Measurements from ENCODE around the gene RNF39.
"Not testable (repeated sequence)": the region's sequence is repeated elsewhere in the genome, so short reads cannot be mapped to it uniquely, and the experiment has no call there.

RNF39 gene

GRCh38 chr6:30075094-30075789 lies at the start of gene RNF39:
Gene RNF39 (minus strand): TSS chr6:30075769. CDS start chr6:30075585, 184 bp downstream.
- Histone ChIP-seq H3K27me3 (ENCODE audit: control insufficient read depth, insufficient read depth, low read length) (peaks cover 94% of the 10 kb centered on the region), H3K4me1 (ENCODE audit: control insufficient read depth, insufficient read depth, low read length) (peaks cover 3% of the 10 kb centered on the region), H3K9me3 (ENCODE audit: control insufficient read depth, insufficient read depth, low read length) (no peaks in the 10 kb centered on the region), H3K4me3 (ENCODE audit: low read depth, low read length) (peak within 1 kb of the TSS; percentile 78), H3K9ac (ENCODE audit: low read depth, low read length) (no peak within 1 kb of the TSS), H3K36me3 (ENCODE audit: control insufficient read depth, insufficient read depth, low read length) (no peaks in the 10 kb centered on the region)

GRCh38 chr6:30122515-30122914 lies 46.9 kb upstream of the RNF39 start:
- H3K27me3 ChIP-seq (ENCODE audit: control insufficient read depth, insufficient read depth, low read length) = peaks cover 34% of the 10 kb centered on the region
- H3K9ac ChIP-seq (ENCODE audit: low read depth, low read length) = no peak overlapping the region
- no peaks in the 10 kb centered on the region for H3K4me1 ChIP-seq (ENCODE audit: control insufficient read depth, insufficient read depth, low read length)
- no peaks in the 10 kb centered on the region for H3K36me3 ChIP-seq (ENCODE audit: control insufficient read depth, insufficient read depth, low read length)
- H3K9me3 ChIP-seq (ENCODE audit: control insufficient read depth, insufficient read depth, low read length) = no peaks in the 10 kb centered on the region
- no peak overlapping the region for H3K4me3 ChIP-seq (ENCODE audit: low read depth, low read length)

GRCh38 chr6:30121446-30122366 lies 46.1 kb upstream of the RNF39 start:
- no peak overlapping the region for H3K9ac ChIP-seq (ENCODE audit: low read depth, low read length)
- no peaks in the 10 kb centered on the region for H3K9me3 ChIP-seq (ENCODE audit: control insufficient read depth, insufficient read depth, low read length)
- peaks cover 26% of the 10 kb centered on the region for H3K27me3 ChIP-seq (ENCODE audit: control insufficient read depth, insufficient read depth, low read length)
- no peaks in the 10 kb centered on the region for H3K4me1 ChIP-seq (ENCODE audit: control insufficient read depth, insufficient read depth, low read length)
- no peaks in the 10 kb centered on the region for H3K36me3 ChIP-seq (ENCODE audit: control insufficient read depth, insufficient read depth, low read length)
- no peak overlapping the region for H3K4me3 ChIP-seq (ENCODE audit: low read depth, low read length)

- H3K27me3 ChIP-seq (ENCODE audit: control insufficient read depth, insufficient read depth, low read length); H3K9ac ChIP-seq (ENCODE audit: low read depth, low read length); H3K9me3 ChIP-seq (ENCODE audit: control insufficient read depth, insufficient read depth, low read length); H3K4me1 ChIP-seq (ENCODE audit: control insufficient read depth, insufficient read depth, low read length); H3K4me3 ChIP-seq (ENCODE audit: low read depth, low read length); H3K36me3 ChIP-seq (ENCODE audit: control insufficient read depth, insufficient read depth, low read length): not testable (repeated sequence)
These were observed 43.1 kb upstream of the RNF39 start for GRCh38 chr6:30118691-30119090.

- Histone ChIP-seq H3K36me3 (ENCODE audit: control insufficient read depth, insufficient read depth, low read length) (no peaks in the 10 kb centered on the region), H3K4me3 (ENCODE audit: low read depth, low read length) (no peak overlapping the region)
These were observed 41.2 kb upstream of the RNF39 start for GRCh38 chr6:30116724-30117123.

GRCh38 chr6:30113841-30114240 lies 38.3 kb upstream of the RNF39 start:
- no peaks in the 10 kb centered on the region for H3K9me3 ChIP-seq (ENCODE audit: control insufficient read depth, insufficient read depth, low read length)
- no peaks in the 10 kb centered on the region for H3K4me1 ChIP-seq (ENCODE audit: control insufficient read depth, insufficient read depth, low read length)
- H3K27me3 ChIP-seq (ENCODE audit: control insufficient read depth, insufficient read depth, low read length) = peaks cover 42% of the 10 kb centered on the region
- H3K36me3 ChIP-seq (ENCODE audit: control insufficient read depth, insufficient read depth, low read length) = no peaks in the 10 kb centered on the region
- H3K4me3 ChIP-seq (ENCODE audit: low read depth, low read length) = no peak overlapping the region
- H3K9ac ChIP-seq (ENCODE audit: low read depth, low read length) = no peak overlapping the region

More at GRCh38 chr6:30116724-30117123, 41.2 kb upstream of the RNF39 start:
- peaks cover 28% of the 10 kb centered on the region for H3K27me3 ChIP-seq (ENCODE audit: control insufficient read depth, insufficient read depth, low read length)
- H3K9ac ChIP-seq (ENCODE audit: low read depth, low read length) = no peak overlapping the region
- no peaks in the 10 kb centered on the region for H3K9me3 ChIP-seq (ENCODE audit: control insufficient read depth, insufficient read depth, low read length)
- H3K4me1 ChIP-seq (ENCODE audit: control insufficient read depth, insufficient read depth, low read length) = no peaks in the 10 kb centered on the region

- Histone ChIP-seq H3K36me3 (ENCODE audit: control insufficient read depth, insufficient read depth, low read length) (no peaks in the 10 kb centered on the region), H3K9me3 (ENCODE audit: control insufficient read depth, insufficient read depth, low read length) (no peaks in the 10 kb centered on the region), H3K4me1 (ENCODE audit: control insufficient read depth, insufficient read depth, low read length) (no peaks in the 10 kb centered on the region), H3K27me3 (ENCODE audit: control insufficient read depth, insufficient read depth, low read length) (peaks cover 46% of the 10 kb centered on the region), H3K4me3 (ENCODE audit: low read depth, low read length) (no peak within 1 kb of the TSS), H3K9ac (ENCODE audit: low read depth, low read length) (no peak within 1 kb of the TSS)
These were observed 37.6 kb upstream of the RNF39 start, which contains the start of gene TRIM31 for GRCh38 chr6:30113003-30113759. Gene TRIM31 (minus strand): TSS chr6:30113090. CDS start chr6:30112805, 285 bp downstream.

GRCh38 chr6:30112402-30112994 lies 36.9 kb upstream of the RNF39 start:
- H3K9ac ChIP-seq (ENCODE audit: low read depth, low read length) = no peak overlapping the region
- no peaks in the 10 kb centered on the region for H3K9me3 ChIP-seq (ENCODE audit: control insufficient read depth, insufficient read depth, low read length)
- H3K27me3 ChIP-seq (ENCODE audit: control insufficient read depth, insufficient read depth, low read length) = peaks cover 51% of the 10 kb centered on the region
- no peaks in the 10 kb centered on the region for H3K4me1 ChIP-seq (ENCODE audit: control insufficient read depth, insufficient read depth, low read length)
- no peak overlapping the region for H3K4me3 ChIP-seq (ENCODE audit: low read depth, low read length)
- no peaks in the 10 kb centered on the region for H3K36me3 ChIP-seq (ENCODE audit: control insufficient read depth, insufficient read depth, low read length)

GRCh38 chr6:30111266-30111856 lies 35.8 kb upstream of the RNF39 start:
- Histone ChIP-seq H3K27me3 (ENCODE audit: control insufficient read depth, insufficient read depth, low read length) (peaks cover 52% of the 10 kb centered on the region), H3K9me3 (ENCODE audit: control insufficient read depth, insufficient read depth, low read length) (no peaks in the 10 kb centered on the region), H3K4me3 (ENCODE audit: low read depth, low read length) (no peak overlapping the region), H3K9ac (ENCODE audit: low read depth, low read length) (no peak overlapping the region), H3K36me3 (ENCODE audit: control insufficient read depth, insufficient read depth, low read length) (no peaks in the 10 kb centered on the region), H3K4me1 (ENCODE audit: control insufficient read depth, insufficient read depth, low read length) (no peaks in the 10 kb centered on the region)

GRCh38 chr6:30104661-30105060 lies 29.1 kb upstream of the RNF39 start:
- H3K4me3 ChIP-seq (ENCODE audit: low read depth, low read length) = no peak overlapping the region
- H3K4me1 ChIP-seq (ENCODE audit: control insufficient read depth, insufficient read depth, low read length) = peaks cover 7% of the 10 kb centered on the region
- no peak overlapping the region for H3K9ac ChIP-seq (ENCODE audit: low read depth, low read length)
- no peaks in the 10 kb centered on the region for H3K9me3 ChIP-seq (ENCODE audit: control insufficient read depth, insufficient read depth, low read length)
- H3K36me3 ChIP-seq (ENCODE audit: control insufficient read depth, insufficient read depth, low read length) = no peaks in the 10 kb centered on the region
- H3K27me3 ChIP-seq (ENCODE audit: control insufficient read depth, insufficient read depth, low read length) = peaks cover 69% of the 10 kb centered on the region

- Histone ChIP-seq H3K9me3 (ENCODE audit: control insufficient read depth, insufficient read depth, low read length) (no peaks in the 10 kb centered on the region), H3K27me3 (ENCODE audit: control insufficient read depth, insufficient read depth, low read length) (peaks cover 76% of the 10 kb centered on the region), H3K9ac (ENCODE audit: low read depth, low read length) (no peak overlapping the region), H3K4me3 (ENCODE audit: low read depth, low read length) (peak overlapping the region; percentile 74), H3K36me3 (ENCODE audit: control insufficient read depth, insufficient read depth, low read length) (no peaks in the 10 kb centered on the region), H3K4me1 (ENCODE audit: control insufficient read depth, insufficient read depth, low read length) (peaks cover 7% of the 10 kb centered on the region)
These were observed 28.3 kb upstream of the RNF39 start for GRCh38 chr6:30103872-30104179.

All from iPS-15b (cell line).